Measurements from ENCODE around the gene C2orf80. TPM values are rescaled to one million over a fixed set of nuclear protein-coding genes. Genes with fewer than 3 reads are reported as not detected.

C2orf80 gene
- total and polyA plus RNA-seq, 2 donors from 2014 or later, result not detected

DNA sequence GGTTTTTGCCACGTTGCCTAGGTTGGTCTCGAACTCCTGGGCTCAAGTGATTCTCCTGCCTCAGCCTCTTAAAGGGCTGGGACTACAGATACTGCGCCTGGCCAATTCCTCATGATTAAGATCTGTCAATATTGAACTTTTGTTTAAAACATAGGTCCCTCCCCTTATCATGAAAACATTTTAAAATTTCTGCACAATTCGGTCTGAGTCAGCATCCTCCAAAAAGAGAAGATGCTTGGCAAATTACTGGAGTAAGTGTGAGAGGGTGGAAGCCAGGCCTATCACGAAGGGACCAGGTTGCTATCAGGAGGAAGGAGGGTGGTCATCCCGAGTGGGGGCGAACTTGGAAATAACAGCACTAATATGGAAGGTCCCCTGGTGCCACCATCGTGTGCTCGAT is 15.7 kb downstream of the C2orf80 start:
- Histone ChIP-seq H3K9me3 (ENCODE audit: control insufficient read depth in 2 of 3, insufficient read depth in 1 of 3, low read length in 3 of 3) (no peaks in the 10 kb centered on the region), H3K9ac (ENCODE audit: low read length in 3 of 3) (no peak overlapping the region), H3K4me3 (ENCODE audit: low read length in 3 of 3) (no peak overlapping the region), H3K36me3 (ENCODE audit: control insufficient read depth in 2 of 3, insufficient read depth in 3 of 3, low read length in 3 of 3) (no peaks in the 10 kb centered on the region), H3K27ac (ENCODE audit: low read depth in 2 of 2, low read length in 2 of 2) (no peak overlapping the region), H3K27me3 (ENCODE audit: control insufficient read depth, insufficient read depth, low read length) (no peaks in the 10 kb centered on the region), H3K4me1 (ENCODE audit: control insufficient read depth in 2 of 3, insufficient read depth in 2 of 3, low read depth in 1 of 3, low read length in 3 of 3) (no peaks in the 10 kb centered on the region)
- TF ChIP-seq, protein P1, sequence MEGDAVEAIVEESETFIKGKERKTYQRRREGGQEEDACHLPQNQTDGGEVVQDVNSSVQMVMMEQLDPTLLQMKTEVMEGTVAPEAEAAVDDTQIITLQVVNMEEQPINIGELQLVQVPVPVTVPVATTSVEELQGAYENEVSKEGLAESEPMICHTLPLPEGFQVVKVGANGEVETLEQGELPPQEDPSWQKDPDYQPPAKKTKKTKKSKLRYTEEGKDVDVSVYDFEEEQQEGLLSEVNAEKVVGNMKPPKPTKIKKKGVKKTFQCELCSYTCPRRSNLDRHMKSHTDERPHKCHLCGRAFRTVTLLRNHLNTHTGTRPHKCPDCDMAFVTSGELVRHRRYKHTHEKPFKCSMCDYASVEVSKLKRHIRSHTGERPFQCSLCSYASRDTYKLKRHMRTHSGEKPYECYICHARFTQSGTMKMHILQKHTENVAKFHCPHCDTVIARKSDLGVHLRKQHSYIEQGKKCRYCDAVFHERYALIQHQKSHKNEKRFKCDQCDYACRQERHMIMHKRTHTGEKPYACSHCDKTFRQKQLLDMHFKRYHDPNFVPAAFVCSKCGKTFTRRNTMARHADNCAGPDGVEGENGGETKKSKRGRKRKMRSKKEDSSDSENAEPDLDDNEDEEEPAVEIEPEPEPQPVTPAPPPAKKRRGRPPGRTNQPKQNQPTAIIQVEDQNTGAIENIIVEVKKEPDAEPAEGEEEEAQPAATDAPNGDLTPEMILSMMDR (IDR thresholded peaks at IDR 0.05; ENCODE audit: borderline replicate concordance, extremely low read depth, insufficient read depth), result no peak
- FAIRE-seq (no peak), DNase-seq (no peak)
- intact Hi-C loops (cut with DNase I), result no loop called here

DNA sequence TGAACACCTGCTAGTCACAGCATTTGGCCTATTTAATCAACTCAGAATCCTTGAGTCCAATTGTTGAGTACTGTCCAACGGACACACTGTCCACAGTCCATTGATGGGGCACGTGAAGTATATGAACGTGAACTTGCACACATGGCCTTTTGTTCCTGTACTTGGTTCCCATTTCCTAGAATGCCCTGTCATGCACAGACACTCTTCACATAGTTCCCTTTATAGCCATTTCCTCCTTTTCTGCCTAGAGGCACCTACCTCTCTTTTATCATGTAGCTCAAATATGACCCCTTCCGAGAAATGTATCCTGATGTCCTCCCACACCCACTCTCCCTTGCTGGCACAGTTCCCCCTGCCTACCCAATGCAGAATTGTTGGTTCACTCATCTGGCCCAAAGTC is 17.7 kb downstream of the C2orf80 start:
- Histone ChIP-seq H3K9ac (ENCODE audit: low read length in 3 of 3) (no peak overlapping the region), H3K4me1 (ENCODE audit: control insufficient read depth in 2 of 3, insufficient read depth in 2 of 3, low read depth in 1 of 3, low read length in 3 of 3) (no peaks in the 10 kb centered on the region), H3K27ac (ENCODE audit: low read depth in 2 of 2, low read length in 2 of 2) (no peak overlapping the region), H3K9me3 (ENCODE audit: control insufficient read depth in 2 of 3, insufficient read depth in 1 of 3, low read length in 3 of 3) (no peaks in the 10 kb centered on the region), H3K4me3 (ENCODE audit: low read length in 3 of 3) (no peak overlapping the region), H3K36me3 (ENCODE audit: control insufficient read depth in 2 of 3, insufficient read depth in 3 of 3, low read length in 3 of 3) (no peaks in the 10 kb centered on the region), H3K27me3 (ENCODE audit: control insufficient read depth, insufficient read depth, low read length) (no peaks in the 10 kb centered on the region)
- intact Hi-C loops (cut with DNase I), result no loop called here
- TF ChIP-seq, protein P1 (IDR thresholded peaks at IDR 0.05; ENCODE audit: borderline replicate concordance, extremely low read depth, insufficient read depth), result no peak
- no peak for FAIRE-seq
- DNase-seq, result no peak

DNA sequence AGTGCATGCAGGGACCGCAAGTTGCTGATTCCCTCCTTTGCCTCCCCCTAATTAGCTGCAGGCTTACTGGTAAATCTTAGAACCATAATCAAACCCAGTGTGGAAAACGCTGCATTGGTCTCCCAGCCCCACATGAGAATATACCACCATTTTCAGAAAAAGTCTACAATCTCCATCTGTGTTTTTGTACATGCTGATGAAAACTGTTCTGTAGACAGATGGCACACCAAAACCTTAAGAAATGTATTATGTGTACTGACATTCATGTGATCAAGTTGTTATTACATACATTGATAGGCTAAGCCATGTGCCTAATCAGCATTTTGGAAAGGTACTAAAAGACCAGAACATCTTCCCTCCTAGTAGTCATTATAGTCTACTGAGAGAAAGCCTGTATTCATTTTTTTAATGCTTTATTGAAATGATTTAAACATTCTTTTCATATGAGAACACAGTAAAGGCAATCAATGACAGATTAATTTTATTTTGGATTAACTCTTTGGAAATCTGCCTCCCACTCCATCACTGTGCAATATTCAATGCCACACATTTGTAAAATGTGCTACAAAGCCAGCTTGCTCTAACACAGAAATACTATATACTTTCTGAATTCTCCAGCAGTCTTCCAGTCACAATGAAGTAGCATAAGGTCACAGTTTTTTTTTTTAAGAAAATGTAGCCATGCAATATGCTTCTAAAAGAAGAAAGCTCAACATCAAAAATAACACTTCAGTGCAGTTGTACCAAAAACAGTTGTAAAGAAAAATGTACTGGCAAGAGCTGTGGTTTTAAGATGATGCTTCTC is 24.7 kb downstream of the C2orf80 start:
- no peak for DNase-seq
- Histone ChIP-seq H3K27me3 (ENCODE audit: control insufficient read depth, insufficient read depth, low read length) (no peaks in the 10 kb centered on the region), H3K9me3 (ENCODE audit: control insufficient read depth in 2 of 3, insufficient read depth in 1 of 3, low read length in 3 of 3) (no peaks in the 10 kb centered on the region), H3K36me3 (ENCODE audit: control insufficient read depth in 2 of 3, insufficient read depth in 3 of 3, low read length in 3 of 3) (no peaks in the 10 kb centered on the region), H3K27ac (ENCODE audit: low read depth in 2 of 2, low read length in 2 of 2) (no peak overlapping the region), H3K9ac (ENCODE audit: low read length in 3 of 3) (no peak overlapping the region), H3K4me3 (ENCODE audit: low read length in 3 of 3) (no peak overlapping the region), H3K4me1 (ENCODE audit: control insufficient read depth in 2 of 3, insufficient read depth in 2 of 3, low read depth in 1 of 3, low read length in 3 of 3) (no peaks in the 10 kb centered on the region)
- intact Hi-C loops (cut with DNase I), result no loop called here
- no peak for FAIRE-seq
- TF ChIP-seq, protein P1 (IDR thresholded peaks at IDR 0.05; ENCODE audit: borderline replicate concordance, extremely low read depth, insufficient read depth), result no peak
